K562 (cell line): ENCODE results near the gene ARHGEF10L.
"Not testable (repeated sequence)": the region's sequence is repeated elsewhere in the genome, so short reads cannot be mapped to it uniquely, and the experiment has no call there.

Experiments used
- EGR1 ChIP-seq: fragments of 450-650 bp; conservative IDR thresholded peaks from 2 replicates; pipeline ENCODE4 v1.6.1; 2017; ENCODE audit warnings: mild to moderate bottlenecking
- ZNF76 ChIP-seq: fragments of 250-450 bp; sonication (Bioruptor Pico); IDR thresholded peaks from 2 replicates; pipeline ENCODE4 v1.4.0; 2020; ENCODE audit warnings: mild to moderate bottlenecking, moderate library complexity, borderline replicate concordance
- TF ChIP-seq, protein P1 (sequence below): sonication (generic); formaldehyde crosslinking; IDR thresholded peaks from 2 replicates; pipeline ENCODE4 v1.8.0; 2022; ENCODE audit warnings: mild to moderate bottlenecking, missing genetic modification reagents
- TF ChIP-seq, protein P2 (sequence below): sonication (generic); formaldehyde crosslinking; IDR thresholded peaks from 2 replicates; pipeline ENCODE4 v1.4.0; 2020; ENCODE audit warnings: mild to moderate bottlenecking, missing genetic modification reagents

DNA sequence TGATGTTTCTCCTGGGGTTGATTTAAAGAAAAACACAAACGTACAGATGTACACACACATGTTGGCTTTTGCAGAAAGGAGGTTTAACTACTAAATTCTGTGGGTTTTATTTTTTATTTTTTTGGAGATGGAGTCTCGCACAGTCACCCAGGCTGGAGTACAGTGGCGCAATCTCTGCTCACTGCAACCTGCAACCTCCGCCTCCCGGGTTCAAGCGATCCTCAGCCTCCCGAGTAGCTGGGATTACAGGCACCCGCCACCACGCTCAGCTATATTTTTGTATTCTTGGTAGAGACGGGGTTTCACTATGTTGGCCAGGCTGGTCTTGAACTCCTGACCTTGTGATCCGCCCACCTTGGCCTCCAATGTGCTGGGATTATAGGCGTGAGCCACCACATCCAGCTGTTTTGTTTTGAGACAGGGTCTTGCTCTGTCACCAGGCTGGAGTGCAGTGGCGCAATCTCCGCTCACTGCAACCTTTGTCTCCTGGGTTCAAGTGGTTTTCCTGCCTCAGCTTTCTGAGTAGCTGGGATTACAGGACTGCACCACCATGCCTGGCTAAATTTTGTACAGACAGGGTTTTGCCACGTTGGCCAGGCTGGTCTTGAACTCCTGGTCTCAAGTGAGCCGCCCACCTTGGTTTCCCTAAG, 49.6 kb upstream of the ARHGEF10L start:
- TF ChIP-seq, protein P1, sequence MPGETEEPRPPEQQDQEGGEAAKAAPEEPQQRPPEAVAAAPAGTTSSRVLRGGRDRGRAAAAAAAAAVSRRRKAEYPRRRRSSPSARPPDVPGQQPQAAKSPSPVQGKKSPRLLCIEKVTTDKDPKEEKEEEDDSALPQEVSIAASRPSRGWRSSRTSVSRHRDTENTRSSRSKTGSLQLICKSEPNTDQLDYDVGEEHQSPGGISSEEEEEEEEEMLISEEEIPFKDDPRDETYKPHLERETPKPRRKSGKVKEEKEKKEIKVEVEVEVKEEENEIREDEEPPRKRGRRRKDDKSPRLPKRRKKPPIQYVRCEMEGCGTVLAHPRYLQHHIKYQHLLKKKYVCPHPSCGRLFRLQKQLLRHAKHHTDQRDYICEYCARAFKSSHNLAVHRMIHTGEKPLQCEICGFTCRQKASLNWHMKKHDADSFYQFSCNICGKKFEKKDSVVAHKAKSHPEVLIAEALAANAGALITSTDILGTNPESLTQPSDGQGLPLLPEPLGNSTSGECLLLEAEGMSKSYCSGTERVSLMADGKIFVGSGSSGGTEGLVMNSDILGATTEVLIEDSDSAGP: not testable (repeated sequence)
- not testable (repeated sequence) for TF ChIP-seq ZNF76
- TF ChIP-seq EGR1: peak; percentile 42; the same call in 1 of the 2 replicates
- TF ChIP-seq, protein P2, sequence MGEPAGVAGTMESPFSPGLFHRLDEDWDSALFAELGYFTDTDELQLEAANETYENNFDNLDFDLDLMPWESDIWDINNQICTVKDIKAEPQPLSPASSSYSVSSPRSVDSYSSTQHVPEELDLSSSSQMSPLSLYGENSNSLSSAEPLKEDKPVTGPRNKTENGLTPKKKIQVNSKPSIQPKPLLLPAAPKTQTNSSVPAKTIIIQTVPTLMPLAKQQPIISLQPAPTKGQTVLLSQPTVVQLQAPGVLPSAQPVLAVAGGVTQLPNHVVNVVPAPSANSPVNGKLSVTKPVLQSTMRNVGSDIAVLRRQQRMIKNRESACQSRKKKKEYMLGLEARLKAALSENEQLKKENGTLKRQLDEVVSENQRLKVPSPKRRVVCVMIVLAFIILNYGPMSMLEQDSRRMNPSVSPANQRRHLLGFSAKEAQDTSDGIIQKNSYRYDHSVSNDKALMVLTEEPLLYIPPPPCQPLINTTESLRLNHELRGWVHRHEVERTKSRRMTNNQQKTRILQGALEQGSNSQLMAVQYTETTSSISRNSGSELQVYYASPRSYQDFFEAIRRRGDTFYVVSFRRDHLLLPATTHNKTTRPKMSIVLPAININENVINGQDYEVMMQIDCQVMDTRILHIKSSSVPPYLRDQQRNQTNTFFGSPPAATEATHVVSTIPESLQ (CRISPR knock-in tag): not testable (repeated sequence)
